ENCODE measurements around the gene CCDC142. TPM values are rescaled to one million over a fixed set of nuclear protein-coding genes. Genes with fewer than 3 reads are reported as not detected.
A peak's percentile ranks its signal among the peaks of the same experiment; 100 is the strongest.

Gene CCDC142
- total RNA-seq, 4 donors from 2014 or later = 10.9 to 42.8 (median 35.7) TPM

DNA sequence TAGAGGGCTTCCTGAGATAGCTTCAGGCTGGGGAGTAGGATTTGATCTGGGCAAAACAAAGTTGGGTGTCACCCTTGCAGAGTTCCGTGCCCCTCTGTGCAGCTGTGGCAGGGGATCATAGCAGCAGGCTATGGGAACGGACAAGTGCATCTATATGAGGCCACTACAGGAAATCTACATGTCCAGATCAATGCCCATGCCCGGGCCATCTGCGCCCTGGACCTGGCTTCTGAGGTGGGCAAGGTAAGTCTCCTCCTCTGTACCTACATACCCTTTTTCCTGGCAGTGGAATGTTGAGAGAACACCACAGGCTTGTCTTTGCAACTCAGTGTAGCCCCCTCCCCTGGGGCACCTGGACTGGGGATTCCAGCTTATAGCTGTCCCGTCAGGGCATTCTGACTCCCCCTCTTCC, 57.8 kb downstream of the CCDC142 start:
- Histone ChIP-seq H3K27me3 (no peaks in the 10 kb centered on the region), H3K36me3 (no peaks in the 10 kb centered on the region), H3K4me1 (no peaks in the 10 kb centered on the region), H3K4me3 (no peak overlapping the region), H3K27ac (no peak overlapping the region), H3K9me3 (no peaks in the 10 kb centered on the region)
- TF ChIP-seq POLR2A (IDR thresholded peaks at IDR 0.05) (no peak), CTCF (IDR thresholded peaks at IDR 0.05) (no peak)
- DNase-seq = no peak
- intact Hi-C loops (cut with DNase I; ENCODE audit: low total_unique reads) = no loop called here

DNA sequence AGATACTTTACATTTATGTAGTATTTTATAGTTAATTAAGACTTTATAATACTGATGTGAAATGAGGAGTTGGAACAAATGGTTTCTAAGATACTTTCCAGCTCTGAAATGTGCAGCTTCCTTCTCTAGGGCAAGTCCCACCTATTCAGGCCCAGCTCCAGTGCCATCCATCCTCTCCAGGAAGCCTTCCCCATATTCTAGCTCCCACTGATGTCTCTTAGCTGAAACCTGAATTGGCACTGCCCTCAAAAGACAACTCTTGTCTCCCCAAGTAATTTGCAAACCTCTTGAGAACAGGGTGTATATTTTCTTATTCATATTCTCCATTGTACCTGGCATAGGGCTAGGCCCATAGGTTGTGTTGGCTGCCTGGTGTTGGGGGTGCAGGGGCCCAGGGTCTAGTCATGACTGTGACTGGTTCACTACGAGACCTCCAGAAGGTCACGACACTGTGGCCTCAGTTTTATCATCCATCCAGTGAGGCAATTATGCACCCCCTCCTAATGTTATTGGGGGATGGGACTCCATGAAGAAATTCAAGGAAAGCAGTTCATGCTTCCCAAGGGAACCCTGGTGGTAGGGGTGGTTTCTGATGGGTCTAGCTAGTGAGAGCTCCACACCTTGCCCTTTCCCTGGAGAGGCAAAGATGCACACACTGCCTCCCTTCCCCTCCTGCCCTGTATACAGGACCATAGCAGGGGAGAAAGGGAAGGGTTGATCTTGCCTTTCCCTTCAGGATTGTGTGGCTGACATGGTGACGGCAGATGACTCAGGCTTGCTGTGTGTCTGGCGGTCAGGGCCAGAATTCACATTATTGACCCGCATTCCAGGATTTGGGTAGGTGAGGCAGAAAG, 58.4 kb downstream of the CCDC142 start:
- peak in 1 of 2 donors; percentile 2 for DNase-seq
- no peaks in the 10 kb centered on the region for H3K27me3 ChIP-seq
- no peak overlapping the region for H3K27ac ChIP-seq
- H3K4me1 ChIP-seq = no peaks in the 10 kb centered on the region
- intact Hi-C loops (cut with DNase I; ENCODE audit: low total_unique reads) = no loop called here
- H3K4me3 ChIP-seq = no peak overlapping the region
- no peaks in the 10 kb centered on the region for H3K36me3 ChIP-seq
- TF ChIP-seq POLR2A (IDR thresholded peaks at IDR 0.05) (no peak), CTCF (IDR thresholded peaks at IDR 0.05) (no peak)
- H3K9me3 ChIP-seq = no peaks in the 10 kb centered on the region

Other genes starting within 250 kb of the CCDC142 start
- 10 to 100 TPM in 1 of 4 donors, 1 to 10 TPM in 3; 2.1 to 15.1 (median 5.3) TPM for gene SLC4A5, start 139.6 kb downstream of the CCDC142 start, total RNA-seq
- gene DCTN1, start 102.7 kb downstream of the CCDC142 start, total RNA-seq = 100 to 1,000 TPM in 2 of 4 donors, 10 to 100 TPM in 2; 48.2 to 140 (median 95.0) TPM
- gene C2orf81, start 61.4 kb downstream of the CCDC142 start, total RNA-seq = 1 to 10 TPM in 3 of 4 donors, not detected in 1; 2.1 to 5.7 (median 2.9) TPM
- gene WDR54, start 61.3 kb downstream of the CCDC142 start, total RNA-seq = 10 to 100 TPM in 3 of 4 donors, not detected in 1; 12.3 to 19.7 (median 16.3) TPM
- 10 to 100 TPM in 2 of 4 donors, 1 to 10 TPM in 2; 9.8 to 36.3 (median 12.0) TPM for gene RTKN, start 41.1 kb downstream of the CCDC142 start, total RNA-seq
- 10 to 100 TPM; 28.5 to 63.3 (median 48.0) TPM for gene INO80B, start 27.9 kb downstream of the CCDC142 start, total RNA-seq
- 10 to 100 TPM; 25.4 to 74.2 (median 50.8) TPM for gene WBP1, start 24.6 kb downstream of the CCDC142 start, total RNA-seq
- 10 to 100 TPM; 20.2 to 56.2 (median 29.8) TPM for gene MOGS, start 17.6 kb downstream of the CCDC142 start, total RNA-seq
- 100 to 1,000 TPM in 1 of 4 donors, 10 to 100 TPM in 2, 1 to 10 TPM in 1; 8.8 to 101 (median 45.8) TPM for gene MRPL53, start 10.3 kb downstream of the CCDC142 start, total RNA-seq
- 10 to 100 TPM in 3 of 4 donors, 1 to 10 TPM in 1; 8.5 to 29.2 (median 17.5) TPM for gene TTC31, start 83 bp upstream of the CCDC142 start, total RNA-seq
- 1 to 10 TPM in 1 of 4 donors, not detected in 3; 2.9 TPM for gene LBX2, start 16.6 kb upstream of the CCDC142 start, total RNA-seq
- 10 to 100 TPM in 2 of 4 donors, 1 to 10 TPM in 2; 2.9 to 11.3 (median 9.7) TPM for gene PCGF1, start 24.7 kb upstream of the CCDC142 start, total RNA-seq
- gene TLX2, start 31.5 kb upstream of the CCDC142 start, total RNA-seq = under 1 TPM in 1 of 4 donors, not detected in 3; 0.55 TPM
- not detected for gene DQX1, start 43.2 kb upstream of the CCDC142 start, total RNA-seq
- 10 to 100 TPM; 62.8 to 87.0 (median 70.7) TPM for gene AUP1, start 46.7 kb upstream of the CCDC142 start, total RNA-seq
- 10 to 100 TPM; 13.1 to 40.1 (median 33.9) TPM for gene HTRA2, start 46.9 kb upstream of the CCDC142 start, total RNA-seq
- 10 to 100 TPM in 3 of 4 donors, 1 to 10 TPM in 1; 9.5 to 26.5 (median 17.5) TPM for gene LOXL3, start 70.9 kb upstream of the CCDC142 start, total RNA-seq
- gene DOK1, start 71.7 kb upstream of the CCDC142 start, total RNA-seq = 10 to 100 TPM in 3 of 4 donors, under 1 TPM in 1; 0.29 to 85.0 (median 13.8) TPM
- under 1 TPM in 2 of 4 donors, not detected in 2; 0.49 to 0.76 TPM for gene M1AP, start 165.3 kb upstream of the CCDC142 start, total RNA-seq
- 10 to 100 TPM in 1 of 4 donors, 1 to 10 TPM in 3; 1.3 to 14.5 (median 4.8) TPM for gene SEMA4F, start 171.2 kb upstream of the CCDC142 start, total RNA-seq

All from uterus (tissue), 4 donors.